GM12891 (cell line): ENCODE results near the gene SERPINI2.

Experiments used
- PAX5 ChIP-seq: IDR thresholded peaks from 2 replicates; pipeline ENCODE4 v1.6.1; 2011; ENCODE audit warnings: low read length, moderate library complexity, mild to moderate bottlenecking; ENCODE audit not compliant: insufficient read depth, severe bottlenecking
- POLR2A ChIP-seq: IDR thresholded peaks from 2 replicates; pipeline ENCODE4 v1.6.1; 2011; ENCODE audit warnings: low read depth, low read length, control low read depth
- POLR2AphosphoS5 ChIP-seq: IDR thresholded peaks from 2 replicates; pipeline ENCODE4 v1.6.1; 2011; ENCODE audit warnings: low read depth, low read length, control low read depth
- POU2F2 ChIP-seq: IDR thresholded peaks from 2 replicates; pipeline ENCODE4 v1.6.1; 2011; ENCODE audit warnings: low read depth, mild to moderate bottlenecking, control low read depth, low read length, moderate library complexity
- SPI1 ChIP-seq: IDR thresholded peaks from 2 replicates; pipeline ENCODE4 v1.6.1; 2011; ENCODE audit warnings: low read depth, low read length, control low read depth
- TAF1 ChIP-seq: IDR thresholded peaks from 2 replicates; pipeline ENCODE4 v1.6.1; 2011; ENCODE audit warnings: low read depth, low read length, control low read depth

GRCh38 chr3:167483708-167484475, 10.1 kb upstream of the SERPINI2 start:
- TF ChIP-seq POU2F2 (no peak), PAX5 (no peak), POLR2A (no peak), TAF1 (no peak), POLR2AphosphoS5 (no peak), SPI1 (no peak)
